Liver (tissue), 10 donors: ENCODE measurements around the gene SF3B6. TPM values are rescaled to one million over a fixed set of nuclear protein-coding genes. Genes with fewer than 3 reads are reported as not detected.

Experiments
- DNase-seq: peaks from one replicate; pipeline ENCODE4 v3.0.0-alpha.2; 2017; ENCODE audit warnings: low spot score
- H3K27ac ChIP-seq, 2 donors: one replicate each; pipeline ENCODE4 v1.7.0; 2013; ENCODE audit warnings: inconsistent platforms in 2 of 2, low read length in 2 of 2, control low read depth in 1 of 2, low read depth in 1 of 2, mild to moderate bottlenecking in 1 of 2
- H3K27me3 ChIP-seq, 4 donors: one replicate each; pipeline versions ENCODE4 v1.6.1 to v1.7.0; 2013; ENCODE audit warnings: low read length in 3 of 4, inconsistent platforms in 1 of 4, mild to moderate bottlenecking in 1 of 4, moderate library complexity in 1 of 4; ENCODE audit not compliant: control insufficient read depth in 4 of 4, insufficient read depth in 4 of 4
- H3K36me3 ChIP-seq, 4 donors: one replicate each; pipeline versions ENCODE4 v1.6.1 to v1.7.0; 2013; ENCODE audit warnings: low read length in 3 of 4, mild to moderate bottlenecking in 3 of 4, low read depth in 1 of 4, moderate library complexity in 1 of 4; ENCODE audit not compliant: control insufficient read depth in 4 of 4, insufficient read depth in 3 of 4
- H3K4me1 ChIP-seq, 4 donors: one replicate each; pipeline versions ENCODE4 v1.6.1 to v1.7.0; 2013; ENCODE audit warnings: low read length in 3 of 4, mild to moderate bottlenecking in 3 of 4, moderate library complexity in 1 of 4; ENCODE audit not compliant: control insufficient read depth in 4 of 4, insufficient read depth in 4 of 4
- H3K4me3 ChIP-seq, 3 donors: one replicate each; pipeline versions ENCODE4 v1.6.1 to v1.7.0; 2013; ENCODE audit warnings: low read length in 3 of 3, control low read depth in 1 of 3, low read depth in 1 of 3, mild to moderate bottlenecking in 1 of 3
- H3K9ac ChIP-seq, 2 donors: one replicate each; pipeline ENCODE4 v1.7.0; 2013; ENCODE audit warnings: low read length in 2 of 2, mild to moderate bottlenecking in 2 of 2, moderate library complexity in 2 of 2, control low read depth in 1 of 2, low read depth in 1 of 2
- H3K9me3 ChIP-seq, 4 donors: one replicate each; pipeline versions ENCODE4 v1.6.1 to v1.7.0; 2013; ENCODE audit warnings: low read length in 3 of 4; ENCODE audit not compliant: control insufficient read depth in 4 of 4
- CTCF ChIP-seq: fragments of 150-350 bp; IDR thresholded peaks from 2 replicates; pipeline ENCODE4 v1.5.1; 2017; ENCODE audit warnings: improper control_type of control experiment, low read depth, low read length; ENCODE audit not compliant: missing input control
- FOXA2 ChIP-seq: IDR thresholded peaks from 2 replicates; pipeline ENCODE4 v1.6.1; 2016; ENCODE audit warnings: antibody characterized with exemption
- HNF4A ChIP-seq, 2 donors: conservative IDR thresholded peaks; 2 replicates each; pipeline ENCODE4 v1.6.1; 2016; ENCODE audit warnings: antibody characterized with exemption in 2 of 2, mild to moderate bottlenecking in 2 of 2
- MAX ChIP-seq: IDR thresholded peaks from 2 replicates; pipeline ENCODE4 v1.6.1; 2016; ENCODE audit warnings: antibody characterized with exemption
- SP1 ChIP-seq: IDR thresholded peaks from 2 replicates; pipeline ENCODE4 v1.6.1; 2018; ENCODE audit warnings: antibody characterized with exemption, mild to moderate bottlenecking
- YY1 ChIP-seq: IDR thresholded peaks from 2 replicates; pipeline ENCODE4 v1.6.1; 2016; ENCODE audit warnings: antibody characterized with exemption, mild to moderate bottlenecking
- WGBS: extraction: QIAGEN DNeasy Blood & Tissue Kit; methylation state at CpG from one replicate; pipeline ENCODE4 v1.1.7; 2013; 5-methylcytosine and 5-hydroxymethylcytosine counted together
- polyA plus RNA-seq, 2 donors: library from polyadenylated mRNA; stranded (reverse) in 1 of 2; unstranded in 1 of 2; fragments of 200-250 nt in 1 of 2; fragments of >200 nt in 1 of 2; fragmentation: Nextera tagmentation in 1 of 2; extraction: Ambion mirVana in 1 of 2; gene quantifications; one replicate each; pipeline versions ENCODE4 v1.2.1 to v1.2.3, GENCODE V29; 2013 to 2015
- small RNA-seq: library from RNA; depleted of rRNA; stranded (forward); fragments of <200 nt; gene quantifications from one replicate; pipeline ENCODE3, GENCODE V24; 2014
- total RNA-seq, 2 donors: library from RNA; depleted of rRNA; stranded (reverse); fragments of >200 nt; gene quantifications; one replicate each; pipeline ENCODE4 v1.2.3, GENCODE V29; 2014
- donor health status: healthy.
- donor health status: healthy.
- donor health status: healthy.
- donor health status: healthy.
- donor health status: healthy.

Gene SF3B6
- total and polyA plus RNA-seq, 4 donors = 31.0 to 104 (median 75.6) TPM

- WGBS = 92% methylated on average over 8 of the region's 8 CpGs
- TF ChIP-seq FOXA2 = no peak
- TF ChIP-seq SP1 = no peak
- no peak for TF ChIP-seq HNF4A (conservative IDR thresholded peaks at IDR 0.05)
- no peak for TF ChIP-seq MAX
- no peak for TF ChIP-seq CTCF
- no peak for TF ChIP-seq YY1
- no peak overlapping the region for H3K9ac ChIP-seq
- no peak overlapping the region for H3K4me3 ChIP-seq
- no peak overlapping the region for H3K27ac ChIP-seq
- no peaks in the 10 kb centered on the region for H3K9me3 ChIP-seq
- no peaks in the 10 kb centered on the region for H3K36me3 ChIP-seq
- no peaks in the 10 kb centered on the region for H3K4me1 ChIP-seq
- DNase-seq = no peak
- no peaks in the 10 kb centered on the region for H3K27me3 ChIP-seq
Observed at GRCh38 chr2:24017711-24018110, 58.4 kb downstream of the SF3B6 start.

Small RNA genes within 50 kb of the gene (small RNA-seq; reads per million reads assigned to genes)
- gene RNU6-370P = not detected

Other genes with a start within 250 kb of the SF3B6 start
- 10 to 100 TPM; 16.1 to 16.2 TPM for gene ATAD2B, start 149.2 kb downstream of the SF3B6 start, total RNA-seq
- gene ATAD2B, start 149.2 kb downstream of the SF3B6 start, polyA plus RNA-seq = 1 to 10 TPM; 2.3 to 6.8 TPM
- gene UBXN2A, start 135.9 kb downstream of the SF3B6 start, total RNA-seq = 1 to 10 TPM; 4.9 to 6.3 TPM
- 1 to 10 TPM; 2.7 to 4.8 TPM for gene UBXN2A, start 135.9 kb downstream of the SF3B6 start, polyA plus RNA-seq
- gene MFSD2B, start 66.2 kb downstream of the SF3B6 start, total RNA-seq = 10 to 100 TPM in 1 of 2 donors, under 1 TPM in 1; 0.08 to 26.1 TPM
- under 1 TPM; 0.02 to 0.36 TPM for gene MFSD2B, start 66.2 kb downstream of the SF3B6 start, polyA plus RNA-seq
- 1 to 10 TPM; 6.0 TPM for gene WDCP, start 28.9 kb downstream of the SF3B6 start, total RNA-seq
- gene WDCP, start 28.9 kb downstream of the SF3B6 start, polyA plus RNA-seq = 1 to 10 TPM; 2.0 to 2.9 TPM
- gene FKBP1B, start 26.6 kb downstream of the SF3B6 start, total RNA-seq = 10 to 100 TPM in 1 of 2 donors, 1 to 10 TPM in 1; 3.6 to 23.6 TPM
- 10 to 100 TPM in 1 of 2 donors, 1 to 10 TPM in 1; 7.8 to 15.3 TPM for gene FKBP1B, start 26.6 kb downstream of the SF3B6 start, polyA plus RNA-seq
- 10 to 100 TPM in 1 of 2 donors, 1 to 10 TPM in 1; 10.0 to 19.5 TPM for gene TP53I3, start 8.5 kb upstream of the SF3B6 start, total RNA-seq
- 10 to 100 TPM in 1 of 2 donors, 1 to 10 TPM in 1; 6.6 to 11.4 TPM for gene TP53I3, start 8.5 kb upstream of the SF3B6 start, polyA plus RNA-seq
- gene PFN4, start 47.0 kb upstream of the SF3B6 start, total RNA-seq = under 1 TPM in 1 of 2 donors, not detected in 1; 0.51 TPM
- under 1 TPM; 0.12 to 0.40 TPM for gene PFN4, start 47.0 kb upstream of the SF3B6 start, polyA plus RNA-seq
- gene FAM228B, start 47.1 kb upstream of the SF3B6 start, total RNA-seq = 1 to 10 TPM; 4.1 to 4.2 TPM
- 1 to 10 TPM in 1 of 2 donors, under 1 TPM in 1; 0.68 to 3.5 TPM for gene FAM228B, start 47.1 kb upstream of the SF3B6 start, polyA plus RNA-seq
- under 1 TPM; 0.05 to 0.17 TPM for gene FAM228A, start 98.7 kb upstream of the SF3B6 start, total RNA-seq
- under 1 TPM; 0.19 to 0.32 TPM for gene FAM228A, start 98.7 kb upstream of the SF3B6 start, polyA plus RNA-seq